ENCODE measurements around the gene SVEP1. TPM values are rescaled to one million over a fixed set of nuclear protein-coding genes. Genes with fewer than 3 reads are reported as not detected.
"Not testable (repeated sequence)": the region's sequence is repeated elsewhere in the genome, so short reads cannot be mapped to it uniquely, and the experiment has no call there.

The SVEP1 gene
- total RNA-seq, 2 experiments from 2014 or later: not detected

DNA sequence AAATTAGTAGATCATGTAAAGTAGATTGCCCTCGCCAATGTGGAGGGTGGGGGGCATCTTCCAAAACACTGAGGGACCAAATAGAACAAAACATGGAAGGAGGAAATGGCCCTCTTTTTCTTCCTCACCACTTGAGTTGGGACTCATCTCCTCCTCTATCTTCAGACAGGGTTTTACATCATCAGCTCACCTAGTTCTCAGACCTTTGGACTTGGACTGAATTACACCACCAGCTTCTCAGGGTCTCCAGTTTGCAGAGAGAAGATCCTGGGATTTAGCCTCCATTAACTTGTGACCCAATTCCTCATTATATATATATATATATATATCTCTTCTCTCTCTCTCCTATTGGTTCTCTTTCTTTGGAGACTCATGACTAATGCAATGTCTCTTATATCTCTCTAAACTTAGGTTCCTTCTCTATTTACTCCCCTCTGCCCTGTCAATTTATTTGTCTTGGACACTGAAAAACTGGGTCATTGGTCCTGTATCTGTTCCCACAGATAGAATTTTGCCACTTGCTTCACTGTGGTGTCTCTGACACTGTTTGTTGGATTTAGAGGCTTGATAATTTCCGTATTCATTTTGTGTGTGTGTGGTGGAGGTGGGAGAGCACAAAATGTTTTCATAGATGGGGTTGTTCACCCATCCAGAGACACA, 187.6 kb downstream of the SVEP1 start:
- POLR2A ChIA-PET: no interaction called here
- CTCF ChIA-PET: no interaction called here

DNA sequence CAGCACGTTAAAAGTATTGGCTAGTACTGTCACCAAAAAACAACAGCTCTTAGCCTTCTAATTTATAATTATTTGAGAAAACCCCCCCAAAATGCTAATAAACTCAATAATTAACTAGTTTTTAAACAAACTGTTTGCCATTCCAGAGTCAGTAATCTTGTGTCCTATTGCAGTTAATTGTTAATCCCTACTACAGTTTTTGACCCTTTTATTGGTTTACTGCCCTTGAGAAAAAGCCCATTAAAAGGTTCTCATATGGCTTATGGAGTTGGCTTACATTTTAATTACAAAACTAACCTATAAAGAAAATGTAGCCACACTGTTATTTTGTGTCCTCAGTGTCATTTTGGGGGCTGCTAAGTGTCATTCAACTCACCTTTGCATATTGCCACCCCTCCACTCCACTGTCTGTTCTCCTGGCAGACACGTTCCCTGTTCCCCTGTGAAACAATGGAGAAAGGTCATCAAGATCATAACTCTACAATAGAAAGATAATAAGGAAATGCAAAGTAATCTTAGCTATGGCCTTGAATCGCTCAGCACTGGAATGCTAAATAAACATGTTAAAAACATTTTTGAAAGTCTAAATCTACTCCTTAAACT, 190.3 kb downstream of the SVEP1 start:
- ChIA-PET POLR2A (no interaction called here), CTCF (no interaction called here)

DNA sequence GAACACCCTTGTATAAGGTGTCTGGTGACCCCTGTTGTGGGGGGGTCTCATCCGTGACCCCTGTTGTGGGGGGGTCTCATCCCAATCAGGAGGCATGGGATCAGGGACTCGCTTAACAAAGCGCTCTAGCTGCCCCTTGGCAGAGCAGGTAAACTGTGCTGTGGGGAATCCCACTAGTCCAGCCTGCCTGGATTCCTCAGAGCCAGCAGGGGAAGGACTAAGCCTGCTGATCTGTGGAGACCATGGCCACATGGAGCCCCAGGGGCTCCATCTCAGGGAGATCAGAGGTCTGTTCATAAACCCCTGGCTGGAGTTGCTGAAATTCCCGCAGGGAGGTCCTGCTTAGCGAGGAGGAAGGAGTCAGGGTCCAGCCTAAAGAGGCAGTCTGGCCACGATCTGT, 196.1 kb downstream of the SVEP1 start:
- ChIA-PET CTCF (no interaction called here), POLR2A (no interaction called here)

DNA sequence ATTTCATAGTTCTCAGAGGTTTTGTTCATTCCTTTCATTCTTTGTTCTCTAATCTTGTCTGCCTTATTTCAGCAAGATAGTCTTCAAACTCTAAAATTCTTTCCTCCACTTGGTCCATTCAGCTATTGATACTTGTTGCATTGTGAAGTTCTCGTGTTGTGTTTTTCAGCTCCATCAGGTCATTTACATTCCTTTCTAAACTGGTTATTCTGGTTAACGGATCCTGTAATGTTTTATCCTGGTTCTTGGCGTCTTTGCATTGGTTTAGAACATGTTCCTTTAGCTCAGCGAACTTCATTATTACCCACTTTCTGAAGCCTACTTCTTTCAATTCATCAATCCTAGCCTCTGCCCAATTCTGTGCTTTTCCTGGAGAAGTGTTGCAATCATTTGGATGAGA, 196.8 kb downstream of the SVEP1 start:
- POLR2A ChIA-PET: no interaction called here

DNA sequence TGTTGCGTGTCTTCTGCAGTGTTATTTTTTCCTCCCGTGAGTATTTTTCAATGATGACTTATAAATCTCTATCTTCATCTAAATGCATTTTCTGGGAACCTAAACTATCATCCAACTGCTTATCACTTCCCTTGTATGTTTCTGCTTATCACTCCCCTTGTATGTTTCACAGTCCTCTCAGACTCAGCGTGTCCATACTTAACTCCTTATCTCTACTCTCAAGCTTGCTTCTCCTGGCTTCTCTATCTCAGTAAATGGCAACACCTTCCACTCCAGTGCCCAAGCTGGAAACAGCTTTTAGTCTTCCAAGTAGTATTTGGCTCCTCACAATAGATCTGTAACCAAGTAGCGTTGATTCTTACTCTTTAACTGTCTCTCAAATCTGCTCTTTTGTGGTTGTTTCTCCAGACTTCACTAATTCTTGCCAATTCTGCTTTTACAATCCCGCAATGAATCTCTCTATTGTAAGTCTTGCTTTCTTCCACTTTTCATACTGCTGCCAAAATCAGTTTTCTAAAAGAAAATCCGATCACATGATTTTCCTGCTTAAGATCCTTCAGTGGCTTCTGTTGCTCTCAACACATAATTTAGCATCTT, 208.0 kb downstream of the SVEP1 start:
- ChIA-PET POLR2A (no interaction called here), CTCF (no interaction called here)

More for the DNA sequence above, 196.8 kb downstream of the SVEP1 start:
- CTCF ChIA-PET: no interaction called here

DNA sequence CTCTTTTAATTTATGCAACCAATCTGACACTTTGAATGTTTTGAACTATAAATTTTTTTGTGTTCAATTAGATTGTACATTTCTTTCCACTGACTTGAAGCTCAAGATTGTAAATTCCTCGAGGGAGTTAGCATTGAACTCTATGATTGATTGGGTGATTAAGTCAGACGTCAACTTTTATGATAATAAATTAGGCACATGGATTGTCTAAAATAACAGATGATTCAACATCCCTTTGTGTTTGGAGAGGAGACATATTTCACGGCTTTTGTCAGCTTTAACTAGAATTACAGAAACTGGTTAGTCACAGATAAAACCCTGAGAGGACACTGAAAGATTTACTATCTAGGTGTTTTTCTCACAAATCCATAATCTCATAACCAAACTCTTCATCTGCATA, 209.2 kb downstream of the SVEP1 start:
- POLR2A ChIA-PET: no interaction called here
- CTCF ChIA-PET: no interaction called here

DNA sequence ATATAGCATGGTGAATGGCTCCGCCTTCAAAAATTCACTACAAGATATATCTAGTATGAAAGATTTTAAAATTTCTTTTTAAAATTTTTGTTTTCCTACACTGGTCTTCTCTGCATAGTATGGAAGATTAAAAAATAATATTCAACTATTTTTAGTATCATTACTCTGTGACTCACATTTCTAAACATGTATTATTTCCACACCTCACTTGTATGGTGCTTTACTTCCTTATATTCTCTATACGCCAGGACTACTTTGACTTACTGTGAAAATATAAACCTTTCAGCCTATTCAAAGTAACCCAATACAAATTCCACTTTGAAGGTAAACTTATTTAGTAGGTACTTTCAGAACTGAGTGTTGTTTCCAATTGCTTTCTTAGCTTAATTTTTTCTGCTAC, 215.1 kb downstream of the SVEP1 start:
- ChIA-PET CTCF (interaction anchor here (0.6 kb wide), 1 partner anchor 12 kb away, joined by 3 read pairs; no protein-coding TSS in a partner anchor), POLR2A (no interaction called here)

DNA sequence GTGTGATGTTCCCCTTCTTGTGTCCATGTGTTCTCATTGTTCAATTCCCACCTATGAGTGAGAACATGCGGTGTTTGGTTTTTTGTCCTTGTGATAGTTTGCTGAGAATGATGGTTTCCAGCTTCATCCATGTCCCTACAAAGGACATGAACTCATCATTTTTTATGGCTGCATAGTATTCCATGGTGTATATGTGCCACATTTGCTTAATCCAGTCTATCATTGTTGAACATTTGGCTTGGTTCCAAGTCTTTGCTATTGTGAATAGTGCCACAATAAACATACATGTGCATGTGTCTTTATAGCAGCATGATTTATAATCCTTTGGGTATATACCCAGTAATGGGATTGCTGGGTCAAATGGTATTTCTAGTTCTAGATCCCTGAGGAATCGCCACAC, 220.5 kb downstream of the SVEP1 start:
- CTCF ChIA-PET, POLR2A ChIA-PET: not testable (repeated sequence)

DNA sequence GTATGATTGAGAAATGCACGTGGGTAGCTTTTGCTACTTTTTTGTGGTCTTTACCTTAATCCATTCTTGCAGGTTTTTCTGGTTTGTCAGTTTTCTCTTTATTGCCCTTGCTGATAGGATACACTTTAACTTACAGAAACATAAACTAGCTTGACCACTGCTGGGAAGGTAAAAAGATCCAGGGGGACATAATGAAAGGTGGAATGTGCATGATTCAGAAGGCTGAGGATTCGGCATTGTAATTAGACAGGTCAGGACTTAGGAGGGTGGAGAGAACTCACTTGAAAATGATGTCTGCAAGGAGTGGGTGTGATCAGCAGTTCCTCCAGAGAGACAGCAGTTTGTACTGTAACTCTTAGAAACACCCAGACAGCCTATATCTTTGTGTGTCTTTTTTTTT, 222.0 kb downstream of the SVEP1 start:
- CTCF ChIA-PET: no interaction called here
- POLR2A ChIA-PET: no interaction called here

DNA sequence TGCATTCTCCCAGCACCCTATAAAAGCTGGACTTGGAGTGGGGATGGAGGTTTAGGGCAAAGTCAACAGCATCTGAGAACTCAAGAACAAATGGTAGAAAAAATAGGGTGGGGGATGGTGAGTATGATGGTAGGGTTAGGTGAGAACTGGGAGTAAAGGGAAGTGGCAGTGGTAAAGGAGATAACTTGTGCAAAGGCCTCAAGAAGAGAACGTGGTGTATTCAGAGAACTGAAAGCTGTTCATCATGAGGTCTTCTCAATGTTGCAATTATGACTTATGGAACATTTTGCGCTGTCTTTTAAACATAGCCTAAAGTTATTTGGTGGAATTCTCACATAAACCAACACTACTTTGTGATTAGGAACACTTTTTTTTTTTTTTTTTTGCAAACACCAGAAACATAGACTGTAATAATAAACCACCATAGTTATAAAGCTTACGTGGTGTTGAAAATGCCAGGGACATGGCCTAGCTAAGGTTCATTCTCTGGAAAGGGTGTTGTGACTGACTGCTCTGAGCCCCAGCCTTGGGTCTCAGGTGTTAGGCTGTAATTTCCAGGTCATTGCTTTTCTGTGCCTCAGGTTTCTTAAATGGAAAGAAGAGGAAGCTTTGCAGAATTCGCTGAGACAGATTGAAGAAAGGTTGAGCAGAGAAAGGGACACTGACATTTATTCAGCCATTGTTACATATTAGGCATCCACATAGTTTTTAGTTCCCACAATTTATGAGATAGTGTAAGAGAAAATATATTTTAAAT, 222.7 kb downstream of the SVEP1 start:
- CTCF ChIA-PET: no interaction called here
- POLR2A ChIA-PET: no interaction called here

DNA sequence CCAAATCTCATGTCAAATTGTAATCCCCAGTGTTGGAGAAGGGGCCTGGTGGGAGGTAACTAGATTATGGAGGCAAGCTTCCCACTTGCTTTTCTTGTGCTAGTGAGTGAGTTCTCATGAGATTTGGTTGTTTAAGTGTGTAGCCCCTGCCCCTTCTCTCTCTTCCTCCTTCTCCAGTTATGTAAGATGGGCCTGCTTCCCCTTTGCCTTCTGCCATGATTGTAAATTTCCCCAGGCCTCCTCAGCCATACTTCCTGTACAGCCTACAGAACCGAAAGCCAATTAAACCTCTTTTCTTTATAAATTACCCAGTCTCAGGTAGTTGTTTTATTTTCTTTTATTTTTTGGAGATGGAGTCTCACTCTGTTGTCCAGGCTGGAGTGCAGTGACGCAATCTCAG, 223.6 kb downstream of the SVEP1 start:
- POLR2A ChIA-PET: no interaction called here

DNA sequence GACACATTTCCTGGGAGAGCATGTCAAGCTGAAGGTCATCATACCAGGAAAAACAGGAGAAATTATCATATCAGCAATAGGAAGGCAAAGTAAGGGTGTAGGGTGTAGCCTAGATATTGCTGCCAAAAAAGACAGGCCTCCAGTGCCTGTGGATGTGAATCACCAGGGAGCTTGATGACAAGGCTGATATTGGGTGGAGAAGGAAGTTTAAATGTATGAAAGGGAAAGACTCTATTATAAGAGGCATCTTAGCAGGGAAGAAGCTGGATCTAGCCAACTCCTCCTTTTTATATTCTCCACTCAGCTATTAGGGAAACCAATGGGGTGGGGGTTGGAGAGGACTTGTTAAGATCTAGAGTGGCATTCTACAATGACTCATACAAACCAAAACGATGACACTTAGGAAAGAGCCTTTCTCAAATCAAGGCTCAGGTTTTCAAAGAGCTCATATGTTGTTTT, 228.5 kb downstream of the SVEP1 start:
- POLR2A ChIA-PET: no interaction called here
- CTCF ChIA-PET: no interaction called here

More for the DNA sequence above, 223.6 kb downstream of the SVEP1 start:
- CTCF ChIA-PET: no interaction called here

DNA sequence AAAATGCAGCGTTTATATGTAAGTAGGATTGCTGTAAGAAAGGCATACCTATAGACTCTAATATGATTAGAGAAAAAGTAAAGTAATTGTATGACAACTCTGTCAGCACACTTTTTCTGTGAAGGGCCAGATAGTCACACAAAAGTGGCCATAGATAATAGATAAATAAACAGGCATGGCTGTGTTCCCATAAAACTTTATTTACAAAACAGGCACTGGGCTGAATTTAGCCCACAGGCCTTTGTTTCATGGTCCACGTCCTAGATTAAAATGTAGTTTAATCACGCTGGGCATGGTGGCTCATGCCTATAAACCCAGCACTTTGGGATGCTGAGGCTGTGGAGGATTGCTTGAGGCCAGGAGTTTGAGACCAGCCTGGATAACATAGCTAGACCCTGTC, 233.2 kb downstream of the SVEP1 start:
- ChIA-PET CTCF (no interaction called here), POLR2A (no interaction called here)

DNA sequence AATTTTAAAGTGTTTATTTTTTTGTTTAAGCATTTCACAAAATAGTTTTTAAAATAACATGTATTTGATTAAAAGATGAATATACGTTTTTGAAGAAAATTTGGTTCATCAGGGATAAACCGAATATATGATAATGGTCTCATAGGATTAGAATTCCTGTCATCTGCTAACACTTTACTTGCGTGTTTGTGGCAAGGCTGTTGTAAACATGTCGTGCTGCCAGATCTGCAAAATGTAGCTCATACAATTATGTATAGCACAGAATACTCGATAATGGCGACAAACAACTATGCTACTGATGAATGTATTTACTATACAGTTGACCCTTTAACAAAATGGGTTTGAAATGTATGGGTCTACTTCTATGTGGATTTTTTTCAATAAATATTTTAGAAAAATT, 234.7 kb downstream of the SVEP1 start:
- ChIA-PET POLR2A (no interaction called here), CTCF (no interaction called here)

DNA sequence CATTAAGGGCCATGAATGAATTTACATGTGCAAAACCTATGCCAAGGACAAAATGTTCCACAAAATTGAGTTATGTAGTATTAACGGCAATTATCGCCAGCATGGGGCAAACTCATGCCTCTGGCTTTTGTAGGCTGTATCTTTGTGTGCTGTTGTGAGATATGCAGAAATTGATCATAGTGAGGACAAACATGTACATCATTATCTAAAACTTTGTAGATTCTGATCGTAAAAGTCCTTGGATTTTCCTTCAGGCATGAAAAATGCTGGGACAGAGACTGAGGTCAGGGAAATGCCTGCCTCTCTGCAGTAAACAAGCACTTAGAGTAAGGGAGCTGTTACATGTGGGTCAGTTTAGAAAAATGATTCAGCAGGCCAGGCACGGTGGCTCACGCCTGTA, 236.0 kb downstream of the SVEP1 start:
- CTCF ChIA-PET: no interaction called here
- POLR2A ChIA-PET: no interaction called here

DNA sequence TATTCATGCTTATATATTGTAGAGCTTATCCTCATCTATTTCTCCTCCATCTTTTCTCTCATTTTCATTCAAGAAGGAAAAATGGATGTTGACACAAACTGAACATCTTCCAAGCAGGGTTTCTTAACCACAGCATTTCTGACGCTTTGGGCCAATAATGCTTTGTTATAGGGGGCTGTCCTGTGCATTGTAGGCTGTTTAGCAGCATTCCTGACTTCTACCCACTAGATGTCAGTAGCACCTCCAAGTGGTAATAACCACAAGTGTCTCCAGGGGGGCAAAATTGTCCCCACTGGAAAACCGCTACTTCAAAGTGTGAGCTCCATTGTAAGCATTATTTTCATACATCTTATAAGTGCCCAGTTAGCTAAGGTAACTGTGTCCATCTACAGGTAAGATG, 239.2 kb downstream of the SVEP1 start:
- ChIA-PET POLR2A (no interaction called here), CTCF (no interaction called here)

DNA sequence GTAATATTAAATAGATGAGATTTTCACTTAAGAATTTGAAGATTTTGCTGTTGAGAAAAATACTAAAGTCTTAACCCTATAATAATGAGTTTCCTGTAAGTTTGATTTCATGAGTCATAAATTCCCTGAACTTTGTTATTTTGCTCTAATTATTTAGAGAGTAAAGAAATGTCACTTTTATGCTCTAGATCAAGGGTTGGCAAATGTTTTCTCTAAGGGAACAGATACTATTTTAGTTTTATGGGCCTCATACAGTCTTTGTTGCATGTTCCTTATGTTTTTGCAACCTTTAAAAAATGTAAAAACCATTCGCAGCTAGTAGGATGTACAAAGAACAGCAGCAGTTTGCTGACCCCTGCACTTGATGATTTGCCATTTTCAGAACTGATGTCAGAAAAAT, 241.4 kb downstream of the SVEP1 start:
- POLR2A ChIA-PET: no interaction called here
- CTCF ChIA-PET: no interaction called here

DNA sequence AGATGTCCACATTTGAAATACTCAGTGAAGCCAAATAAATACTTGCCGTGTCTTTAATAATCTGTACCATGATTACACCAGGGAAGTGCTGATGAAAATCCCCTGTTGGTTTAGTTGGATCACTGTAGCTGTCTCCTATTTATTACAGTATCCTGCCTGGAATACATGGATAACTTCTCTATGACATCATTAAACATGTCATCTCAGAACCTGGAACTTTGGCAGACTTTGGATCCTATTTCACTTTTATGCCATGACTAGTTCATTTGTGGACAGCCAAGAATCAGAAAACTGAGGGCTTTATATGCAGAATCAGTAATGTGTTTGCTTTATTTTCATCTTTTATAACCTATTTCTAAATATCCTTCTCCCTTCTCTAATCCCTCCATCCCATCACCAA, 241.8 kb downstream of the SVEP1 start, which contains the start of gene TXNDC8:
TSS of gene TXNDC8 (minus strand) at position 137 of the 400 bp plus-strand sequence.
- ChIA-PET CTCF (no interaction called here), POLR2A (no interaction called here)

DNA sequence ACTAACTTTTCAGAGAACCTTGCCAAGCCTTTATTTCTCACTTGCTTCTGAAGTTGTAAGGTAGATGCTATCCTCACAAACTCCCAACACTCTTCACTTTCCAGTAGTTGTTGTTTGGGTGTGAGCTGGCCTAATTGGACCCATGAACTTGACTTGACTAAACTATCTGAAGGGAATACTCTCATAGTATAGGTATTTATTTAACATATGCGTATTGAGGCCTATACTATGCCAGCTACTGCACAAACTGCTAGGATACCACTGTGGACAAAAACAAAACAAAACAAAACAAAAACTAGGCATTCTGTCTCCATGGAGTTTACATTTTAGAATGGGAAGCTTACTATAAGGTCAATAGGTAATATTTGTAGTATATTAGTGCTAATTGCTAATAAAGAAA, 243.2 kb downstream of the SVEP1 start:
- ChIA-PET CTCF (no interaction called here), POLR2A (no interaction called here)

DNA sequence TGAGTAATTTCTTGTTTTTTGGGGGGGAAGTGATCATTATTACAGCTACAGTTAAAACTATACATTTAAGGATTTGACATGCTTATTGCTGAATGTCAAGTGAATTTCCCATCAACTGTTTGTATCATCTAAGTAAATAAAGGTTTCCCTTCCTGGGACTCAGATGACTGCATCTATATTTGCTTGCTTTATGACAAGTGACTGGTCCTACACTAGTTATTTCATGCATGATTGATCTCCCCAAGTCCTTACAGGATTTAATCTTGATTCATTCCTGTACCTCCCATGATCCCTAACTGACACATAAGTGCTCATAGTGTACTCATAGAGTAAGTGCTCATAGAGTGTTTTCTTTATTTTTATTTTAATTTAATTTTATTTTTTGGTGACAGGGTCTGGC, 244.7 kb downstream of the SVEP1 start:
- ChIA-PET POLR2A (no interaction called here), CTCF (no interaction called here)

DNA sequence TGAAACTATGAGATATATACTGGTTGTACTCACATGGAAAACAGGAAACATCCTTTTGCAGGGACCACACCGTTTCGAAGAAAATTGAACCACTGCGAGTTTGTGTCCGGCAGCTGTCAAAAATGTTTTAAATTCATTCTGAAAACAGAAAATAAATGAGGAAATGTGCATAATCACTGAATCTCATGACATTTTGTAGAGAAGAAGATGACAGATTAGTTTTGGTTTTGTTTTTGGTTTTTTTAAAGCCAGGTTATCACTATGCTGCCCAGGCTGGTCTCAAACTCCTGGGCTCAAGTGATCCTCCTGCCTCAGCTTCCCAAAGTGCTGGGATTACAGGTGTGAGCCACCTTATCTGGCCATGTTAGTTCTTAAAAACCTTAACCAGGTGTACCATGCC, 245.4 kb downstream of the SVEP1 start:
- CTCF ChIA-PET: no interaction called here
- POLR2A ChIA-PET: no interaction called here
